Keratinocyte (primary cell): ENCODE results near the gene NPTX1. TPM values are rescaled to one million over a fixed set of nuclear protein-coding genes. Genes with fewer than 3 reads are reported as not detected.

Source experiments
- DNase-seq: peaks from one replicate; pipeline ENCODE4 v3.0.0-alpha.2; 2011; ENCODE audit warnings: low read depth, missing footprints, low spot score
- FAIRE-seq: peaks from 2 replicates; lab custom pipeline; 2011; peaks lifted over from hg19 to GRCh38; lab: Jason Lieb, UNC
- H2AFZ ChIP-seq: 2 replicates; pipeline ENCODE4 v1.6.0; 2012; ENCODE audit warnings: low read length, control low read depth, inconsistent platforms; ENCODE audit not compliant: control insufficient read depth
- H3K27ac ChIP-seq: 2 replicates; pipeline ENCODE4 v1.5.1; 2011; ENCODE audit warnings: low read length; ENCODE audit not compliant: control insufficient read depth, insufficient read depth
- H3K27me3 ChIP-seq: 3 replicates; pipeline ENCODE4 v1.6.0; 2011; ENCODE audit warnings: low read length; ENCODE audit not compliant: control insufficient read depth, insufficient read depth; ENCODE audit errors: extremely low read depth
- H3K36me3 ChIP-seq, 2 experiments: 2 replicates in 1 of 2; 3 replicates in 1 of 2; pipeline ENCODE4 v1.5.1; 2011; ENCODE audit warnings: low read length in 2 of 2, mild to moderate bottlenecking in 1 of 2; ENCODE audit not compliant: control insufficient read depth in 2 of 2, insufficient read depth in 2 of 2; ENCODE audit errors: extremely low read depth in 1 of 2
- H3K4me1 ChIP-seq: 3 replicates; pipeline ENCODE4 v1.5.1; 2011; ENCODE audit warnings: low read length; ENCODE audit not compliant: control insufficient read depth, insufficient read depth; ENCODE audit errors: extremely low read depth
- H3K4me2 ChIP-seq: 3 replicates; pipeline ENCODE4 v1.6.0; 2011; ENCODE audit warnings: low read depth, low read length; ENCODE audit not compliant: control insufficient read depth, insufficient read depth; ENCODE audit errors: extremely low read depth
- H3K4me3 ChIP-seq, 3 experiments: fragments of 200-600 bp in 1 of 3; sonication (generic) in 1 of 3; 2 replicates in 2 of 3; 3 replicates in 1 of 3; pipeline ENCODE4 v1.5.1; 2011 to 2016; ENCODE audit warnings: low read length in 3 of 3, mild to moderate bottlenecking in 3 of 3, control low read depth in 2 of 3, inconsistent platforms in 1 of 3, low read depth in 1 of 3, mixed read lengths in 1 of 3, mixed run types in 1 of 3, moderate library complexity in 1 of 3; ENCODE audit not compliant: control insufficient read depth in 2 of 3, insufficient read depth in 2 of 3; ENCODE audit errors: extremely low read depth in 1 of 3
- H3K79me2 ChIP-seq: 2 replicates; pipeline ENCODE4 v1.6.0; 2012; ENCODE audit warnings: low read length; ENCODE audit not compliant: control insufficient read depth, insufficient read depth
- H3K9ac ChIP-seq: 3 replicates; pipeline ENCODE4 v1.6.0; 2011; ENCODE audit warnings: low read length; ENCODE audit not compliant: control insufficient read depth, insufficient read depth; ENCODE audit errors: extremely low read depth
- H3K9me1 ChIP-seq: 3 replicates; pipeline ENCODE4 v1.6.0; 2011; ENCODE audit warnings: low read length; ENCODE audit not compliant: control insufficient read depth, insufficient read depth; ENCODE audit errors: extremely low read depth
- H3K9me3 ChIP-seq: 2 replicates; pipeline ENCODE4 v1.5.1; 2012; ENCODE audit warnings: low read depth, low read length; ENCODE audit not compliant: control insufficient read depth
- H4K20me1 ChIP-seq: 3 replicates; pipeline ENCODE4 v1.6.0; 2011; ENCODE audit warnings: low read length; ENCODE audit not compliant: control insufficient read depth, insufficient read depth; ENCODE audit errors: extremely low read depth
- EZH2 ChIP-seq: IDR thresholded peaks from one replicate; pipeline ENCODE4 v1.6.1; 2012; ENCODE audit warnings: inconsistent platforms, mild to moderate bottlenecking, low read length, moderate library complexity
- dilution Hi-C: fragments of 300-500 bp; cut with MboI; formaldehyde crosslinking; loops from one replicate; pipeline ENCODE4 v1.7.0; 2020; ENCODE audit warnings: low sequenced_read_pairs; ENCODE audit not compliant: extremely low pct_ligation_motif_present
- polyA plus RNA-seq, 5 experiments: library from polyadenylated mRNA; depleted of rRNA in 3 of 5; stranded (reverse) in 3 of 5; stranded (forward) in 1 of 5; unstranded in 1 of 5; fragments of >200 nt; gene quantifications; 1 replicate in 1 of 5; 2 replicates in 3 of 5; 3 replicates in 1 of 5; pipeline versions ENCODE4 v1.2.1 to v1.2.3, GENCODE V29; 2011 to 2012; ENCODE audit warnings: missing spikeins in 2 of 5, low read depth in 1 of 5, low replicate concordance in 1 of 5
- TF ChIP-seq, protein P1 (sequence below), 3 experiments: IDR thresholded peaks in 1 of 3; conservative IDR thresholded peaks in 1 of 3; optimal IDR thresholded peaks in 1 of 3; 2 replicates in 2 of 3; 3 replicates in 1 of 3; pipeline versions ENCODE3 to v1.5.1; 2011; ENCODE audit warnings: low read length in 3 of 3, mild to moderate bottlenecking in 3 of 3, moderate library complexity in 2 of 3, control low read depth in 1 of 3, inconsistent platforms in 1 of 3; ENCODE audit not compliant: insufficient read depth in 2 of 3; ENCODE audit errors: extremely low read depth in 1 of 3

The NPTX1 gene
- polyA plus RNA-seq, 1 donor (not counting 4 experiments of a cell fraction or from before 2014, with no cell fraction given) = 0.03 TPM

DNA sequence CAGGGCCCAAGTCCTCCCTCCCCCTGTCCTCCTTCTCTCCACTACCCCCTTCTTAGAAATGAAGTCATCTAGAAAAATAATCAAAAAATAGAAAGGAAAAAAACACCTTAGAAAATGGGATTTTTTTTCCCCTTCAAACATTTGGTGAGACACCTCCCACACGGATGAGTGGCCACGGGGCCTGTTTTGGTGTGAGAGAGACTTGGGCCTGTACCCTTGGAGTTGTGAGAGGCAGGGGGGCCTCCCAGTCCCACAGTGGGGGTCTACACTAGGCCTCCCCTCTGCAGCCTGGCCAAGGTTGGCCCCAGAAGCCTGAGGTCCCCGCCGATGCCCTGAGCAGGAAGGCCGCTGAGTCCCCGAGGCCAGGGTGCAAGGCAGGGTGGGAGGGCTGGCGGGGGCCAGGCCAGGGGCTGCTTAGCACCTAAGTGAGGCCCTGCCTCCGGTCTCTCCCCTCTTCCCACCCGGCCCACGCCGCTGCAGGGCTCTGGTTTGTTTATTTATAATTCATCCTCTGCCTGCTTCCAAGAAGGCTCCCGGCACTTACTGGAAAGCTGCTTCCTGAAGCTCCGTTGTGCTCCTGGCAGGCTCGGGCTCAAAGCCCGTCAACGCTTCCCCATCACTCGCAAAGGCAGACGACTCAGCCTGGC, 26.4 kb downstream of the NPTX1 start:
- dilution Hi-C loops = no loop called here
- DNase-seq (no peak), FAIRE-seq (no peak)
- Histone ChIP-seq H3K4me2 (no peak overlapping the region), H2AFZ (no peak overlapping the region), H3K79me2 (no peaks in the 10 kb centered on the region), H3K27me3 (no peaks in the 10 kb centered on the region), H3K9me3 (no peaks in the 10 kb centered on the region), H4K20me1 (no peaks in the 10 kb centered on the region), H3K9ac (no peak overlapping the region), H3K9me1 (no peaks in the 10 kb centered on the region), H3K27ac (no peak overlapping the region), H3K36me3 (no peaks in the 10 kb centered on the region), H3K4me3 (no peak overlapping the region), H3K4me1 (peaks cover 21% of the 10 kb centered on the region)
- TF ChIP-seq, protein P1, sequence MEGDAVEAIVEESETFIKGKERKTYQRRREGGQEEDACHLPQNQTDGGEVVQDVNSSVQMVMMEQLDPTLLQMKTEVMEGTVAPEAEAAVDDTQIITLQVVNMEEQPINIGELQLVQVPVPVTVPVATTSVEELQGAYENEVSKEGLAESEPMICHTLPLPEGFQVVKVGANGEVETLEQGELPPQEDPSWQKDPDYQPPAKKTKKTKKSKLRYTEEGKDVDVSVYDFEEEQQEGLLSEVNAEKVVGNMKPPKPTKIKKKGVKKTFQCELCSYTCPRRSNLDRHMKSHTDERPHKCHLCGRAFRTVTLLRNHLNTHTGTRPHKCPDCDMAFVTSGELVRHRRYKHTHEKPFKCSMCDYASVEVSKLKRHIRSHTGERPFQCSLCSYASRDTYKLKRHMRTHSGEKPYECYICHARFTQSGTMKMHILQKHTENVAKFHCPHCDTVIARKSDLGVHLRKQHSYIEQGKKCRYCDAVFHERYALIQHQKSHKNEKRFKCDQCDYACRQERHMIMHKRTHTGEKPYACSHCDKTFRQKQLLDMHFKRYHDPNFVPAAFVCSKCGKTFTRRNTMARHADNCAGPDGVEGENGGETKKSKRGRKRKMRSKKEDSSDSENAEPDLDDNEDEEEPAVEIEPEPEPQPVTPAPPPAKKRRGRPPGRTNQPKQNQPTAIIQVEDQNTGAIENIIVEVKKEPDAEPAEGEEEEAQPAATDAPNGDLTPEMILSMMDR (optimal IDR thresholded peaks at IDR 0.05 in 1 of 3, IDR thresholded peaks at IDR 0.05 in 1 of 3, conservative IDR thresholded peaks at IDR 0.05 in 1 of 3; ENCODE audit: extremely low read depth in 1 of 3, insufficient read depth in 2 of 3, low read length in 3 of 3) = no peak
- TF ChIP-seq EZH2 = no peak

DNA sequence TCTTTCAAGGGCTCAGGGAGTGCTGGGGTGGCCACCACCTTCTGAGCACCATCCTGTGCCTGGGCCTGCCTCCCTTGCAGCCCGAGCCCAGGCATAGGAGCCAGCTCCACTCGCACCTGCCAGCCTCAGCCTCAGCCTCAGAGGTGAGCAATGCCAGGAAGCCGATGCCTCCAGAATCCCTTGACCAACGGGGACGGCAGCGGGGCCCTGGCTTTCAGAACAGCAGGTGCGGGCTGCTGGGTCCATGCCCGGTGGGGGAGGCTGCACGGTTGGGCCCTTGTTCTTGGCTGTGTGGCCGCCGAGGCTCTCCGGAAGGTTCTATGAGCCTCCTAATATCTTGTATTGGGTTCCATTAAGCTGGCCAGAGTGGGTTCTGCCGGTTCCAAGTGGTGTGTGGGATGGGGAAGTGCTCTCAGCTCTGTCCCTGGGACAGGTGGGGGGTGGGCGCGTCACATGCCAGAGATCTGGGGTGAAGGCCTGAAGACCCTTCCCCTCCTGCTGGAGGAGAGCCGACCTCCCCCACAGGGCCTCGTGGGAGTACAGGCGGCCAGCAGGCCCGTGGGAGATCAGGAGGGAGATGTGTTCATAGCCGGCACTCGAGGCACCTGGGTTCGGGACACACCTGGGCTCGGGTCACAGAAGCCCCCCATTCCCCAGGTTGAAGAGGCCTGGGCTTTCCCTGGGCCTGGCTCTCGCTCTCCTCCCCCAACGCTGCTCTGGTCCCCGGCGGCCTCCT, 27.0 kb downstream of the NPTX1 start:
- no peak for FAIRE-seq
- Histone ChIP-seq H4K20me1 (no peaks in the 10 kb centered on the region), H3K27me3 (no peaks in the 10 kb centered on the region), H3K79me2 (no peaks in the 10 kb centered on the region), H3K4me1 (peaks cover 21% of the 10 kb centered on the region), H2AFZ (no peak overlapping the region), H3K9me1 (no peaks in the 10 kb centered on the region), H3K9ac (no peak overlapping the region), H3K4me2 (no peak overlapping the region), H3K27ac (no peak overlapping the region), H3K4me3 (no peak overlapping the region), H3K36me3 (no peaks in the 10 kb centered on the region), H3K9me3 (no peaks in the 10 kb centered on the region)
- dilution Hi-C loops = no loop called here
- DNase-seq = no peak
- TF ChIP-seq, protein P1 (optimal IDR thresholded peaks at IDR 0.05 in 1 of 3, IDR thresholded peaks at IDR 0.05 in 1 of 3, conservative IDR thresholded peaks at IDR 0.05 in 1 of 3; ENCODE audit: extremely low read depth in 1 of 3, insufficient read depth in 2 of 3, low read length in 3 of 3) = no peak
- no peak for TF ChIP-seq EZH2
